GM23338 (cell line): ENCODE measurements around the gene ZNF823. TPM values are rescaled to one million over a fixed set of nuclear protein-coding genes. Genes with fewer than 3 reads are reported as not detected.

ENCODE experiments used
- ATAC-seq: fragments of 200-7000 bp; cut with Tn5 transposase; 3 replicates; pipeline ENCODE4 v1.9.1; 2020
- DNase-seq: peaks from one replicate; pipeline ENCODE4 v3.0.0-alpha.2; 2015; ENCODE audit warnings: low spot score
- H2AFZ ChIP-seq: fragments of 200-600 bp; sonication (generic); 2 replicates; pipeline ENCODE4 v1.8.0; 2016; ENCODE audit warnings: antibody characterized with exemption, mild to moderate bottlenecking, moderate library complexity
- H3F3A ChIP-seq: fragments of 200-600 bp; sonication (generic); replicated peaks from 2 replicates; pipeline ENCODE4 v1.8.0; 2017; ENCODE audit warnings: antibody characterized with exemption, mixed run types, low read depth
- H3K27ac ChIP-seq: fragments of 200-600 bp; sonication (generic); 2 replicates; pipeline ENCODE4 v1.6.1; 2016; ENCODE audit warnings: low read depth
- H3K27me3 ChIP-seq: fragments of 200-600 bp; sonication (generic); 2 replicates; pipeline ENCODE4 v1.8.0; 2016; ENCODE audit warnings: mild to moderate bottlenecking, mixed run types, moderate library complexity; ENCODE audit not compliant: insufficient read depth
- H3K36me3 ChIP-seq: fragments of 200-600 bp; sonication (generic); 2 replicates; pipeline ENCODE4 v1.8.0; 2016; ENCODE audit warnings: mild to moderate bottlenecking; ENCODE audit not compliant: insufficient read depth
- H3K4me1 ChIP-seq: fragments of 200-600 bp; sonication (generic); 2 replicates; pipeline ENCODE4 v1.8.0; 2016; ENCODE audit warnings: mild to moderate bottlenecking, moderate library complexity; ENCODE audit not compliant: insufficient read depth
- H3K4me2 ChIP-seq: fragments of 200-600 bp; sonication (generic); 2 replicates; pipeline ENCODE4 v1.7.1; 2017; ENCODE audit warnings: mixed run types
- H3K4me3 ChIP-seq: fragments of 200-600 bp; sonication (generic); 2 replicates; pipeline ENCODE4 v1.6.1; 2016; ENCODE audit warnings: mixed run types
- H3K79me2 ChIP-seq: fragments of 200-600 bp; sonication (generic); replicated peaks from 2 replicates; pipeline ENCODE4 v1.8.0; 2017; ENCODE audit warnings: mild to moderate bottlenecking; ENCODE audit not compliant: insufficient read depth
- H3K9me2 ChIP-seq: fragments of 200-600 bp; sonication (generic); 2 replicates; pipeline ENCODE4 v1.8.0; 2017; ENCODE audit not compliant: insufficient read depth
- H4K20me1 ChIP-seq: fragments of 200-600 bp; sonication (generic); replicated peaks from 2 replicates; pipeline ENCODE4 v1.8.0; 2017; ENCODE audit warnings: mild to moderate bottlenecking; ENCODE audit not compliant: insufficient read depth
- H3K27ac Mint-ChIP-seq: 2 replicates; pipeline ENCODE4 v1.8.0; 2020; ENCODE audit warnings: inconsistent platforms, mild to moderate bottlenecking, moderate library complexity, mixed read lengths
- H3K27me3 Mint-ChIP-seq: 3 replicates; pipeline ENCODE4 v1.8.0; 2022; ENCODE audit warnings: low read depth, mild to moderate bottlenecking, moderate library complexity, mixed read lengths, inconsistent platforms; ENCODE audit not compliant: insufficient read depth, poor library complexity
- H3K36me3 Mint-ChIP-seq: 3 replicates; pipeline ENCODE4 v1.8.0; 2021; ENCODE audit warnings: low read depth, mild to moderate bottlenecking, inconsistent platforms, moderate library complexity, mixed read lengths
- H3K4me1 Mint-ChIP-seq: 3 replicates; pipeline ENCODE4 v1.8.0; 2020; ENCODE audit warnings: mild to moderate bottlenecking, inconsistent platforms, mixed read lengths
- H3K4me3 Mint-ChIP-seq: 3 replicates; pipeline ENCODE4 v1.8.0; 2021; ENCODE audit warnings: moderate library complexity, mild to moderate bottlenecking, inconsistent platforms, mixed read lengths
- H3K9me3 Mint-ChIP-seq: 3 replicates; pipeline ENCODE4 v1.8.0; 2020; ENCODE audit warnings: moderate library complexity, mild to moderate bottlenecking, inconsistent platforms, mixed read lengths
- CREB1 ChIP-seq: fragments of 250-450 bp; sonication (Bioruptor Pico); IDR thresholded peaks from 2 replicates; pipeline ENCODE4 v1.5.0; 2020; ENCODE audit warnings: low read depth, mild to moderate bottlenecking, moderate library complexity
- CTCF ChIP-seq, 2 experiments: fragments of 200-600 bp in 1 of 2; sonication (generic) in 1 of 2; conservative IDR thresholded peaks; 2 replicates each; pipeline versions ENCODE4 v1.5.1 to v1.6.1; 2016 to 2017; ENCODE audit warnings: antibody characterized with exemption in 2 of 2, low read depth in 2 of 2, mild to moderate bottlenecking in 2 of 2, moderate library complexity in 1 of 2
- EZH2 ChIP-seq: fragments of 200-600 bp; sonication (generic); IDR thresholded peaks from one replicate; pipeline ENCODE4 v1.8.0; 2017; ENCODE audit warnings: antibody characterized with exemption, mild to moderate bottlenecking, low read depth; ENCODE audit not compliant: unreplicated experiment
- EZH2phosphoT487 ChIP-seq: fragments of 200-600 bp; sonication (generic); IDR thresholded peaks from one replicate; pipeline ENCODE4 v1.8.1; 2018; ENCODE audit warnings: antibody characterized with exemption; ENCODE audit not compliant: unreplicated experiment
- NANOG ChIP-seq: IDR thresholded peaks from 2 replicates; pipeline ENCODE4 v1.6.1; 2016; ENCODE audit warnings: antibody characterized with exemption, borderline replicate concordance
- POLR2AphosphoS5 ChIP-seq: IDR thresholded peaks from 2 replicates; pipeline ENCODE4 v1.6.1; 2016; ENCODE audit warnings: antibody characterized with exemption, low read depth
- STAT1 ChIP-seq: IDR thresholded peaks from one replicate; pipeline ENCODE4 v1.6.1; 2016; ENCODE audit warnings: antibody characterized with exemption; ENCODE audit not compliant: unreplicated experiment
- ZNF114 ChIP-seq: fragments of 250-450 bp; sonication (Bioruptor Pico); IDR thresholded peaks from 2 replicates; pipeline ENCODE4 v1.5.0; 2020; ENCODE audit warnings: mild to moderate bottlenecking, moderate library complexity
- ZNF331 ChIP-seq: fragments of 250-450 bp; sonication (Bioruptor Pico); IDR thresholded peaks from 2 replicates; pipeline ENCODE4 v1.5.0; 2020; ENCODE audit warnings: low read depth, mild to moderate bottlenecking, moderate library complexity
- ZNF462 ChIP-seq: fragments of 250-450 bp; sonication (Bioruptor Pico); IDR thresholded peaks from 2 replicates; pipeline ENCODE4 v1.5.0; 2020; ENCODE audit warnings: mild to moderate bottlenecking, moderate library complexity
- polyA plus RNA-seq: library from polyadenylated mRNA; unstranded; fragments of >200 nt; fragmentation: Nextera tagmentation; extraction: Ambion mirVana; gene quantifications from 2 replicates; pipeline ENCODE4 v1.2.1, GENCODE V29; 2016
- total RNA-seq: library from RNA; depleted of rRNA; stranded (reverse); fragments of >200 nt; shearing (Covaris generic); gene quantifications from 2 replicates; pipeline ENCODE4 v1.2.3, GENCODE V29; 2014
- TF ChIP-seq, protein P1 (sequence below): IDR thresholded peaks from one replicate; pipeline ENCODE4 v1.6.1; 2018; ENCODE audit warnings: antibody characterized with exemption; ENCODE audit not compliant: unreplicated experiment
- TF ChIP-seq, protein P2 (sequence below): IDR thresholded peaks from 2 replicates; pipeline ENCODE4 v1.6.1; 2016; ENCODE audit warnings: antibody characterized with exemption

ZNF823 gene
- total and polyA plus RNA-seq, 2 experiments from 2014 or later = 1.3 to 3.0 TPM

DNA sequence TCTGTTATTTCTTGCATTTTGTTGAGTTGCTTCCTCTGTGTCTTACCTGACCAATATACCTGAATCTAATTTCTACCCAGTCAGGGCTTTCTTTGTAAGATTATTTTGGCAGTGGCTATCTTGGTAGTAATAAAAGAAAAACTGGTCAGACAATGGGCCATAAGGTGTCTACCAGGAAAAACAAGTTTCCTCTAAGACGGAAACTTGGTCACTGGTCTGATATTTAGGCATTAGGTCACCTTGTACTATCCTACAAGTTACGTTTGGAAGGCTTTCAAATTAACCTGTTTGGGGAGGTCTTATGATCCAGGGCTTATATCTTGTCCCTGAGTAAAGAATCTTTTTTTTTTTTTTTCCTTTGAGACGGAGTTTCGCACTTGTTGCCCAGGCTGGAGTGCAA, 9.2 kb downstream of the ZNF823 start (continued):
- TF ChIP-seq, protein P1, sequence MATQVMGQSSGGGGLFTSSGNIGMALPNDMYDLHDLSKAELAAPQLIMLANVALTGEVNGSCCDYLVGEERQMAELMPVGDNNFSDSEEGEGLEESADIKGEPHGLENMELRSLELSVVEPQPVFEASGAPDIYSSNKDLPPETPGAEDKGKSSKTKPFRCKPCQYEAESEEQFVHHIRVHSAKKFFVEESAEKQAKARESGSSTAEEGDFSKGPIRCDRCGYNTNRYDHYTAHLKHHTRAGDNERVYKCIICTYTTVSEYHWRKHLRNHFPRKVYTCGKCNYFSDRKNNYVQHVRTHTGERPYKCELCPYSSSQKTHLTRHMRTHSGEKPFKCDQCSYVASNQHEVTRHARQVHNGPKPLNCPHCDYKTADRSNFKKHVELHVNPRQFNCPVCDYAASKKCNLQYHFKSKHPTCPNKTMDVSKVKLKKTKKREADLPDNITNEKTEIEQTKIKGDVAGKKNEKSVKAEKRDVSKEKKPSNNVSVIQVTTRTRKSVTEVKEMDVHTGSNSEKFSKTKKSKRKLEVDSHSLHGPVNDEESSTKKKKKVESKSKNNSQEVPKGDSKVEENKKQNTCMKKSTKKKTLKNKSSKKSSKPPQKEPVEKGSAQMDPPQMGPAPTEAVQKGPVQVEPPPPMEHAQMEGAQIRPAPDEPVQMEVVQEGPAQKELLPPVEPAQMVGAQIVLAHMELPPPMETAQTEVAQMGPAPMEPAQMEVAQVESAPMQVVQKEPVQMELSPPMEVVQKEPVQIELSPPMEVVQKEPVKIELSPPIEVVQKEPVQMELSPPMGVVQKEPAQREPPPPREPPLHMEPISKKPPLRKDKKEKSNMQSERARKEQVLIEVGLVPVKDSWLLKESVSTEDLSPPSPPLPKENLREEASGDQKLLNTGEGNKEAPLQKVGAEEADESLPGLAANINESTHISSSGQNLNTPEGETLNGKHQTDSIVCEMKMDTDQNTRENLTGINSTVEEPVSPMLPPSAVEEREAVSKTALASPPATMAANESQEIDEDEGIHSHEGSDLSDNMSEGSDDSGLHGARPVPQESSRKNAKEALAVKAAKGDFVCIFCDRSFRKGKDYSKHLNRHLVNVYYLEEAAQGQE = no peak
- TF ChIP-seq ZNF331 (CRISPR knock-in tag) (no peak), CTCF (conservative IDR thresholded peaks at IDR 0.05; ENCODE audit: low read depth in 2 of 2) (no peak)

- Histone ChIP-seq H3K4me2 (no peak overlapping the region), H3K4me3 (no peak overlapping the region), H4K20me1 (no peaks in the 10 kb centered on the region), H3K79me2 (no peaks in the 10 kb centered on the region), H3K9me2 (peaks cover 3% of the 10 kb centered on the region; the same call in 1 of the 2 replicates), H2AFZ (no peak overlapping the region), H3F3A (no peaks in the 10 kb centered on the region), H3K27ac (no peak overlapping the region), H3K36me3 (peaks cover 15% of the 10 kb centered on the region), H3K4me1 (no peaks in the 10 kb centered on the region), H3K27me3 (no peaks in the 10 kb centered on the region)
- Mint-ChIP-seq H3K9me3 (peaks cover 88% of the 10 kb centered on the region), H3K36me3 (peaks cover 69% of the 10 kb centered on the region), H3K27ac (no peak overlapping the region), H3K4me3 (no peak overlapping the region), H3K27me3 (peaks cover 3% of the 10 kb centered on the region), H3K4me1 (no peaks in the 10 kb centered on the region)
- ATAC-seq = no peak
- DNase-seq = no peak
- TF ChIP-seq ZNF462 (CRISPR knock-in tag) (no peak), ZNF331 (CRISPR knock-in tag) (no peak), ZNF114 (CRISPR knock-in tag) (no peak), POLR2AphosphoS5 (no peak), NANOG (no peak), EZH2phosphoT487 (no peak), EZH2 (no peak), CREB1 (CRISPR knock-in tag) (no peak), STAT1 (no peak)
- TF ChIP-seq, protein P2, sequence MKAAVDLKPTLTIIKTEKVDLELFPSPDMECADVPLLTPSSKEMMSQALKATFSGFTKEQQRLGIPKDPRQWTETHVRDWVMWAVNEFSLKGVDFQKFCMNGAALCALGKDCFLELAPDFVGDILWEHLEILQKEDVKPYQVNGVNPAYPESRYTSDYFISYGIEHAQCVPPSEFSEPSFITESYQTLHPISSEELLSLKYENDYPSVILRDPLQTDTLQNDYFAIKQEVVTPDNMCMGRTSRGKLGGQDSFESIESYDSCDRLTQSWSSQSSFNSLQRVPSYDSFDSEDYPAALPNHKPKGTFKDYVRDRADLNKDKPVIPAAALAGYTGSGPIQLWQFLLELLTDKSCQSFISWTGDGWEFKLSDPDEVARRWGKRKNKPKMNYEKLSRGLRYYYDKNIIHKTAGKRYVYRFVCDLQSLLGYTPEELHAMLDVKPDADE = no peak
Observed at GRCh38 chr19:11722414-11722813, 16.3 kb downstream of the ZNF823 start.
